Measurements from ENCODE around the gene PELI1. TPM values are rescaled to one million over a fixed set of nuclear protein-coding genes. Genes with fewer than 3 reads are reported as not detected.

The PELI1 gene
- polyA plus RNA-seq, 10 donors, result 13.1 to 25.3 (median 19.0) TPM

DNA sequence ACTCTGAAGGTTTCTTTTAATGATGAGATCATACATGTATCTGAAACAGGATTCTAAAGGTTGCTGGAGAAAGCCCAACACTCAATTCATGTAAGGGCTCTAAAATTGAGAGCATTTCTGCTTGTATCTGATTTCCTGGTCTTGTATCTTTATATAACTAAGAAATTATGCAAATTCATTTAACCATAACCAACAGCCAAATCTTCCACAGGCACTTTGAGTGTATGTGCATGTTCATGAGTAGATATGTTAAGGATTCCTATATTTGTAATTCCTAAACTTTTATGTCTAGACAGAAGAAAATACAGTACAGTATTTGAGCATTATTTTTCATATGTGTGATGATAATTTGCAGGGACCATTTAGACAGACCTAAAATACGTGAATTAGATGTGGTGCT is 20.4 kb upstream of the PELI1 start:
- DNase-seq, result no peak

DNA sequence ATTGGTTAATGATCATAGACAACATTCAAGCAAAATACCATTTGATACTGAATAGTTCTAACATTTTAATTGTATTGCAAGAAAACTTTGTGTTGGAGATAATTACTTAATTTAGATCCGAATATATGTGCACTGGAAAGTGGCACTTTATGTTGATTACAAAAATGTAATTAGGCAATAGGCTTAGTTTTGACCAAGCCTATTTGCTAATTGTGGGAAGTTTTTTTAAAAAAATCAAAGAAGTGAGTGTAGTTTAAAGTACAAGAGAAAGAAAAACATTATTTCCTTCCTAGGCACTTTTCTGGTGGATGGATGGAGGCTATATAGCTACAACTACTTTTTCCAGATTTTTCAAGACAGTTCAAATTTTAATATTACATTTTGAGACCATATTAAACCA is 18.3 kb upstream of the PELI1 start:
- no peak for DNase-seq

DNA sequence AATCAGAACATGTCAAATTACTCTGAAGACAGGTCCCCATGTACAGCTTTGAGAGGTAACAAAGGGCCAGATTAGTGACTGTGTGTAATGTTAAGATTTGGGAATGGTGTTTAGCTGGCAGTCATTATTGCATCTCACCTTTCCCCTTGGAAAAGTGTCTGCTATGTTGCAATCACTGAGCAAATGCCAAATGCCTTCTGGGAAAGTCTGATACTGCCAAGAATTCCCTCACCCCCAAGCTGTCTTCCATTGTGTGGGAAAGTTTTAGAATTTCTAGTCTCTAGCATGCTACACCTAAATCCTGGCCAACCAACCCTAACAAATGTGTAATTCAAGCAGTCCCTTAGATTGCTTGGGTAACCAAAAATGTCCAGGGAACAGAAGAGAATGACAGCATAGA is 13.6 kb upstream of the PELI1 start:
- DNase-seq, result no peak

- DNase-seq, result no peak
Observed at GRCh38 chr2:64153811-64154210, 9.6 kb upstream of the PELI1 start.

GRCh38 chr2:64151476-64151875 is 7.3 kb upstream of the PELI1 start:
- DNase-seq, result no peak

DNA sequence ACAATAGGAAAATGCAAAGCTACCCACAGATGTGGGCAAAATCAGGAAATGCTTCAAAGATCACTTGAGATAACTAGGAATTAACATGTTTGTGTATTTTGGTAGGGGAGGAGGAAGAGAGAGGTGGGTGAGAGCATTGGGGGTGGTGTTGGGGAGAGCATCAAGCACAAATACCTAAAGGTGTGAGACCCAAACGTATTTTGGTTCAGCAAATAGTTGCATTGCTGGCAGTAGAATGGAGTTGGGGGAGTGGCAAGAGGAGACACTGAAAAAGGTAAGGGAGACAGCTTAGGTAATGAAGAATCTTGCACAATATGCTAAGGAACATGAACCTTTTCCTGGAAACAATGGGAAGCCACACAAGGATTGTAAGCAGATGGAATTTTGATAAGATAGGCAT is 1.5 kb upstream of the PELI1 start:
- no peak for DNase-seq

DNA sequence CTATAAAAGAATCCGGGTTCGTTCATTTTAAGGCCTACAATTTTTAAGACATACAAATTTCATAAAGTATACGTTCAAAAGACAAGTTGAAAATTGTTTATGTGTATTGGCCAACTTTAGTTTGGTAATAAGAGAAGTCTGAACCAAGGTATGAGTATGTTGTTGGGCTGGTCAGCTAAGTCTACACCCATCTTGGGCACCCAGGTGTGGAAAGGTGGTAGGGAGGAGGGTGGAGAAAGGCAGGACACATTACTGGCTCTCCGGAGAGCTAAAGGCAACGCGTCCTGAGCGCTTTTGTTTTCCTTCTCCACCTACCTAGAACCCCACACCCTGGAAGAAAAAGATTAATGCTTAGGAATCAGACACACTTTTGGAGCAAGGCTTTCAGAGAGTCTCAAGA is 899 bp upstream of the PELI1 start:
- DNase-seq, result no peak

DNA sequence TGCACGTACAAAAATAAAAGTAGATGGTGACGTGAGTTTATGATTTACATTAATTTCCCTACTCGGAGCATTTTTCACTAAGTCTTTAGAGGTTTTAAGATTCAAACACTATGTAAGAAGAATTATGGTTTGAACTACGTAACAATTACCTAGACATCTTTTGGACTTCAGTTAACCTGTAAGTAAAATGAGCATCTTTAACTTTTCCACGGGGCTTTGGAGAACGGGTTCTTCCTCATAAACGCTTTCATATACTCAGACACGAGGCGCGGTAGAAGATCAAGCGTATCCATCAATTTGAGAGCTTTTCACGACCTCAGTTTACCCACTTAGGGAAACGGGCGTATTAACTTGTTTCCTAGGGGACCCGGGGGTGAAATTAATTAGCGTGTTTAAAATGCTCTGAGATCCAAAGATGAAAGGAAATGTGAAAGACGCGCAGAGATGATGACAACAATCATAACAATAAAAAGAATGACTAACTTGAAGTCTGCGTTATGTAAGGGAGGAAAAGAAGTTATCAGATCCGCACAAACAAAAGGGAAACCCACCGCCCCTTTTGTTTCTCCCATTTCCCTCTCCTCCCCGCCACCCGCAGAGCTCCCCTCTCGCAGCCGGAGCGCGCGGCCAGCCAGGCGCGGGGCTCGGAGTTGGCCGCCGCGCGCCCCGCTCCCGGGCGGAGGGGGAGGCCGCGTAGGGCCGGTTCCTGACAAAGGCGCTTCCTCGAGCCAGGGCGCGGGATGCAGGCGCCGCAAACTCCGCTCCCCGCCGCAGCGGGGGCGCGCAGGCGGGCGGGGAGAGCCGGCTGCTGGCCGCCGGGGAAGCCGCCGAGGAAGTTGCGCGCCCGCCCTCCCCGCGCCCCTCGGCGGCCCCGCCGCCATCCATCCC is 807 bp downstream of the PELI1 start:
- DNase-seq, result peak in 2 of 3 donors; percentile 66 to 81

DNA sequence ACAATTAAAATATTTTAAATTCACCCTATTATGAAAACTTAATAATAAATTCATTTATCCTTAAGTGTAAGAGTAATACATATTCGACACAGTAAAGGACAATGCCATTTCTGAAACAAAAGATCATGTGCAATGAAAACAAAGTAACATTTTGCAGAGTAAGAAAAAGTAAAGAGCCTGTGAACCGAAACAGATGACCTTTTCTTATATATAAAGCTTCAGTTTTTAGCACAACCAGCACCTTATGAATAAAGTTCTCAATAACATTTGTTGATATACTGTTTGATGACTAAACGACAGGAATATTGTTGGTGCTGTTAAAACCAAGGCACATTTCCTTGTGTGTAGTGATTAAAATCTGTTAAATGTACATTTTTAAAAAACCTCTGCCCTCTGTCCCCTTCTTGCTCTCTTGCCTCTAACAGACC is 1.5 kb downstream of the PELI1 start:
- no peak for DNase-seq

DNA sequence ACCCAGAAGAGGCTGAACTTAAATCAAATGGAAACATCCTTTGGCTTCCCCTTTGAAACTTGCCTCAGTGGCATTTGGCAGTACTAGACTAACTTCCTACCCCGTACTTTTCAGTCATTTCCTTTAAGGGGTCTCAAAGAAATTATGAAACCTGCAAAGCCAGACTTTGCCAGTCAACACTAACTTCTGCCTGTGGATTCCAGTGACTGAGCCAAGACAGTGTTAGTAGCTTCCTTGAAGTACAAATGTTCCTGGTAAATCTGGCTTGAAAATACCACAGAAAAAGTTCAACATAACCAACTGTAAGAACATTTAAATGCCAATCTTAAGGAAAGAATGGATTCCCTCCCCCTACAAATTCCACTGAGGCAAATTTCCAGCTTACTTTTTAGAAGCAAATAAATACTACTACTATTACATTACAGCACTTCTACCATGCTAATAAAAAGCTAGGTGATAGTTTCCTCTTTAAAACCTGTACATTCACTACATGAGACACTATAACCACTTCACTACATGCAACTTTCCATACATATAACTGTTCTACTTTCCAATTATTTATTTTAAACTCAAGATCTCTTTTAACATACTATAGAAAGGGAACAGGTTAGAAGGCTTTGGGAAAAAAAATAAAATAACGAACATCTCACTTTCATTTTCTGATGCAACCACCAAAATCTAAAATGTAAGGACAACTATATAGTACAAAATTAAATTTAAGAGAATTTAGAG is 2.4 kb downstream of the PELI1 start:
- DNase-seq, result peak in 2 of 3 donors; percentile 32 to 63

GRCh38 chr2:64140665-64141200 is 3.5 kb downstream of the PELI1 start:
- peak in 2 of 3 donors; percentile 14 to 34 for DNase-seq

GRCh38 chr2:64139956-64140355 is 4.3 kb downstream of the PELI1 start:
- peak in 1 of 3 donors; percentile 36 for DNase-seq

GRCh38 chr2:64137996-64138395 is 6.2 kb downstream of the PELI1 start:
- DNase-seq, result no peak

- DNase-seq, result no peak
Observed at GRCh38 chr2:64137567-64137966, 6.7 kb downstream of the PELI1 start.

DNA sequence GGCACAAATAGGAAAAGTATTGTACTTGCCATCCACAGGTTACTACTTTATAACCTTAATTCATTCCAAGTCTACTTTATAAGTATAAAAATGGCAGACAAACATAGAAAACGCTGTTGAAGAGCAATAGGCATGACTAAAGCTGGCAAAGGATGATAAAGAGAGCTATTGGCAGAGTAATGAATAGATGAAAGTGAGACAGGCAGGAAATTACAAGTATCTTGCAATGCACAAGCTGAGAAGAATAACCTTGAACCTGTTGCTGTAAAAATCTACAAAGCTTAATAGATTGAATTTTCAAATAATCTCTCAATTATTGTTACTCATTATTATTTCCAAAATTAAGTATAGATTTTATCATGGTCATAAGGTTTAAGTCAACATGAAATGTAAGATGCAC is 8.8 kb downstream of the PELI1 start:
- DNase-seq, result no peak

DNA sequence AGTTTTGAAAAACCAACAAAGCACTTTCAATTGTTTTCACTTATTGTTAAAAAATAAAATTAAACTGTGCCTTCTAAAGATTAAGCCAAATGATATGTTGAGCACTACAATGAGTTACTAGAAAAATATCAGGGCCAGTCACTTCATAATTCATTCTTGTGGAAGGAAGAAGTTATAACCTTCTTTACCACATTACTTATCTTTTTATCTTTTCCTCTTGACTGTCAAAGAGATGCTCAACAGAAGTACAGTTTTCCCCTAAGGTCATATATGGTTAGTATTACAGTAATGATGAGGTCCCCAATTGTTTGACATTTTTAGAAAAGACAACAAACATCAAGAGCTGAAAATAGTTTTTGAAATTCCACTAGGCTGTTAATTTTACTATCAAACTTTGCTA is 9.4 kb downstream of the PELI1 start:
- DNase-seq, result no peak

DNA sequence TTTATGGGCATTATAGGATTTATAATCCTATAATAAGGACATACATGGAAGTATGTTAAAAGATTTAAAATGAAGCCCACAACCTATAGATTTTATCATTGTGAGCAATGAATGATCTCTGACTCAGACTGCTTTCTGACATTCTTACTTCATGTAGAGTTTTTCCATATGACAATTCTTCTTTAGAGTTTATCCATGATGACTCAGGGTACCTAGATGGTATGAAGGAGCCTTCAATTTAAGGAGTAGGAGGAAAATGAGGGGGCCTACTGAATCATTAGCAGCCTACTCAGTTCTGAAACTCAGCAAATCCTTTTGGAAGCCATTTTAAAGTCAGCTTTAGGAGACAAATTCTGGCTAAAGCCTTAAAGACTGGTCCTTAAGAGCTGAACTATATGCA is 10.4 kb downstream of the PELI1 start:
- DNase-seq, result peak in 1 of 3 donors; percentile 77

- DNase-seq, result no peak
Observed at GRCh38 chr2:64133354-64133753, 10.9 kb downstream of the PELI1 start.

GRCh38 chr2:64130333-64130732 is 13.9 kb downstream of the PELI1 start:
- DNase-seq, result no peak

- DNase-seq, result no peak
Observed at GRCh38 chr2:64128943-64129391, 15.3 kb downstream of the PELI1 start.

DNA sequence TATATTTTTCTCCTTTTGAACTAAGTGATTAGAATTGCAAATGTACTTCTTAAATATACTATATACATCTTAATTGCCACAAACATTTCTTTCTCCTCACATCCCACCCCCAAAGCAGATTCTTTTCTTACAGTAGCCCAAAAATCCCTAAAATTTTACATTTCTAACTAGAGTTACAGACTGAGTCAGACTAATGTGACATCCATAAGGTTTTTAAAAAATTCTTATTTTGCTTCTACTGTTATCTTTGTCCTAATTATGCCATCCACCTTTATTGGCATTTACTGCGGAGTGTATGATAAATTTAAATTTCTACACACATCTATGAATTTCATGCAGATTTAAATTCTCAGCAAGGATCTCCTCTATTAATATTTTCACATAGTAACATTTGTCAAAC is 15.8 kb downstream of the PELI1 start:
- DNase-seq, result no peak

DNA sequence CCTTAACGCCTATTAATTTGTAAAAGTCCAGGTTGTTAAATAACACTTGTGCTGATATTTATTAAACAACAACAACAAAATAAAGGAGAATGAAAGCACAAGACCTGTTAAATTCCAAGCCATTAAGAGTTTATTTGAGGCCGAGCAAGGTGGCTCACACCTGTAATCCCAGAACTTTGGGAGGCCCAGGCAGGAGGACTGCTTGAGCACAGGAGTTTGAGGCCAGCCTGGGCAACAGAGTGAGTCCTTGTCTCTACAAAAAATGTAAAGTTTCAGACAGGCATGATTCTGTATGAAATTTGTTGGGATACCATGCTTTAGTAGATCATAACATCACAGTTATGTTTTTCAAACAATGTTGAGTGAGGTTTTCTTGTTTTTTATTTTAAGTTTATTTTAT is 17.1 kb downstream of the PELI1 start:
- DNase-seq, result no peak

- DNase-seq, result no peak
Observed at GRCh38 chr2:64126601-64127000, 17.6 kb downstream of the PELI1 start.

All from muscle of back (tissue), 11 donors.